BJ (cell line): ENCODE results near the gene ANO1. TPM values are rescaled to one million over a fixed set of nuclear protein-coding genes. Genes with fewer than 3 reads are reported as not detected.

ENCODE experiments used
- CTCF ChIA-PET: fragments of 350-600 bp; formaldehyde crosslinking; extraction: SDS; loops from one replicate; lab custom pipeline; 2021; ENCODE audit warnings: antibody characterized with exemption, inconsistent platforms; lab: Yijun Ruan, JAX
- POLR2A ChIA-PET: fragments of 300-600 bp; sonication (Branson Sonifier 250); formaldehyde crosslinking; extraction: SDS; loops from one replicate; lab custom pipeline; 2021; ENCODE audit warnings: antibody characterized with exemption; lab: Charles Lee
- DNase-seq: peaks from one replicate; pipeline ENCODE4 v3.0.0-alpha.2; 2011; ENCODE audit warnings: low read depth
- H3K27me3 ChIP-seq: 2 replicates; pipeline ENCODE4 v1.6.0; 2011; ENCODE audit warnings: low read length; ENCODE audit not compliant: control insufficient read depth, insufficient read depth
- H3K36me3 ChIP-seq: 2 replicates; pipeline ENCODE4 v1.5.1; 2011; ENCODE audit warnings: low read length; ENCODE audit not compliant: control insufficient read depth, insufficient read depth
- H3K4me3 ChIP-seq: 2 replicates; pipeline ENCODE4 v1.5.1; 2011; ENCODE audit warnings: low read depth, mild to moderate bottlenecking, control low read depth, low read length
- CTCF ChIP-seq: IDR thresholded peaks from 2 replicates; pipeline ENCODE4 v1.5.1; 2011; ENCODE audit warnings: low read depth, mild to moderate bottlenecking, control low read depth, inconsistent platforms, low read length, moderate library complexity; ENCODE audit not compliant: insufficient read depth
- polyA plus RNA-seq: library from polyadenylated mRNA; depleted of rRNA; stranded (reverse); fragments of >200 nt; gene quantifications from 2 replicates; pipeline ENCODE4 v1.2.3, GENCODE V29; 2011

Gene ANO1
- polyA plus RNA-seq, 1 experiment = 0.10 TPM

- no peaks in the 10 kb centered on the region for H3K36me3 ChIP-seq
- H3K4me3 ChIP-seq = no peak overlapping the region
- no peak for DNase-seq
- POLR2A ChIA-PET = no interaction called here
- CTCF ChIA-PET = no interaction called here
- H3K27me3 ChIP-seq = peaks cover 9% of the 10 kb centered on the region
- TF ChIP-seq CTCF = no peak
Measured at GRCh38 chr11:70109006-70109405, 30.9 kb downstream of the ANO1 start.

GRCh38 chr11:70109903-70110302, 31.8 kb downstream of the ANO1 start:
- CTCF ChIA-PET = no interaction called here
- peaks cover 7% of the 10 kb centered on the region for H3K27me3 ChIP-seq
- H3K36me3 ChIP-seq = no peaks in the 10 kb centered on the region
- POLR2A ChIA-PET = no interaction called here
- no peak for DNase-seq
- H3K4me3 ChIP-seq = no peak overlapping the region
- TF ChIP-seq CTCF = no peak

GRCh38 chr11:70110538-70111055, 32.5 kb downstream of the ANO1 start:
- no peaks in the 10 kb centered on the region for H3K36me3 ChIP-seq
- CTCF ChIA-PET = no interaction called here
- peaks cover 7% of the 10 kb centered on the region for H3K27me3 ChIP-seq
- POLR2A ChIA-PET = no interaction called here
- no peak overlapping the region for H3K4me3 ChIP-seq
- no peak for TF ChIP-seq CTCF
- DNase-seq = no peak

GRCh38 chr11:70111269-70112016, 33.3 kb downstream of the ANO1 start:
- Histone ChIP-seq H3K4me3 (no peak overlapping the region), H3K36me3 (no peaks in the 10 kb centered on the region), H3K27me3 (peaks cover 7% of the 10 kb centered on the region)
- no peak for TF ChIP-seq CTCF
- DNase-seq = no peak
- ChIA-PET POLR2A (no interaction called here), CTCF (interaction anchor here (0.6 kb wide), 1 partner anchor 12 kb away, joined by 3 read pairs; no protein-coding TSS in a partner anchor)

- Histone ChIP-seq H3K27me3 (peaks cover 9% of the 10 kb centered on the region), H3K36me3 (no peaks in the 10 kb centered on the region), H3K4me3 (no peak overlapping the region)
- ChIA-PET POLR2A (no interaction called here), CTCF (interaction anchor here (0.6 kb wide), 1 partner anchor 12 kb away, joined by 3 read pairs; no protein-coding TSS in a partner anchor)
- DNase-seq = no peak
- TF ChIP-seq CTCF = no peak
Measured at GRCh38 chr11:70112017-70112434, 33.9 kb downstream of the ANO1 start.
